KOPT-K1 (cell line): ENCODE data around the gene CFAP54.

ENCODE experiments used
- H3K27ac ChIP-seq: fragments of 200-600 bp; sonication (generic); 2 replicates; pipeline ENCODE4 v1.5.1; 2016; ENCODE audit warnings: antibody characterized with exemption, mild to moderate bottlenecking, low read depth, low read length; ENCODE audit not compliant: poor library complexity, severe bottlenecking
- H3K36me3 ChIP-seq: fragments of 200-600 bp; sonication (generic); 2 replicates; pipeline ENCODE4 v1.5.1; 2017; ENCODE audit warnings: antibody characterized with exemption, mild to moderate bottlenecking, low read length, moderate library complexity; ENCODE audit not compliant: insufficient read depth
- H3K9me3 ChIP-seq: fragments of 200-600 bp; sonication (generic); 2 replicates; pipeline ENCODE4 v1.5.1; 2017; ENCODE audit warnings: antibody characterized with exemption, low read length, mild to moderate bottlenecking; ENCODE audit not compliant: insufficient read depth, poor library complexity, severe bottlenecking

The CFAP54 gene

GRCh38 chr12:96902076-96902475 is 412.7 kb downstream of the CFAP54 start:
- no peaks in the 10 kb centered on the region for H3K36me3 ChIP-seq
- H3K9me3 ChIP-seq: no peaks in the 10 kb centered on the region
- H3K27ac ChIP-seq: no peak overlapping the region

- H3K36me3 ChIP-seq: peaks cover 25% of the 10 kb centered on the region
- H3K27ac ChIP-seq: peak overlapping the region; percentile 88
- no peaks in the 10 kb centered on the region for H3K9me3 ChIP-seq
Measured at GRCh38 chr12:96906498-96906848, 417.1 kb downstream of the CFAP54 start.

- no peaks in the 10 kb centered on the region for H3K9me3 ChIP-seq
Measured at GRCh38 chr12:96906849-96907670, 417.7 kb downstream of the CFAP54 start, which contains the start of gene NEDD1. NEDD1 (plus strand) TSS chr12:96907257; CDS start chr12:96909760, 2,503 bp downstream.

GRCh38 chr12:96907671-96908422 is 418.5 kb downstream of the CFAP54 start:
- Histone ChIP-seq H3K36me3 (peaks cover 32% of the 10 kb centered on the region), H3K27ac (peak overlapping the region; percentile 88), H3K9me3 (no peaks in the 10 kb centered on the region)

More at GRCh38 chr12:96906849-96907670, 417.7 kb downstream of the CFAP54 start, which contains the start of gene NEDD1:
- Histone ChIP-seq H3K27ac (peak within 1 kb of the TSS; percentile 88), H3K36me3 (peaks cover 26% of the 10 kb centered on the region)

- H3K9me3 ChIP-seq: no peaks in the 10 kb centered on the region
- H3K27ac ChIP-seq: peak overlapping the region; percentile 88
- H3K36me3 ChIP-seq: peaks cover 37% of the 10 kb centered on the region
Measured at GRCh38 chr12:96908423-96908675, 419.0 kb downstream of the CFAP54 start.

- H3K27ac ChIP-seq: no peak overlapping the region
- peaks cover 60% of the 10 kb centered on the region for H3K36me3 ChIP-seq
- no peaks in the 10 kb centered on the region for H3K9me3 ChIP-seq
Measured at GRCh38 chr12:96912261-96912660, 422.9 kb downstream of the CFAP54 start.

- Histone ChIP-seq H3K27ac (no peak overlapping the region), H3K9me3 (no peaks in the 10 kb centered on the region), H3K36me3 (peaks cover 60% of the 10 kb centered on the region)
Measured at GRCh38 chr12:96912943-96913342, 423.6 kb downstream of the CFAP54 start.

- H3K27ac ChIP-seq: no peak overlapping the region
- peaks cover 73% of the 10 kb centered on the region for H3K36me3 ChIP-seq
Measured at GRCh38 chr12:96919510-96920210, 430.3 kb downstream of the CFAP54 start.

More at GRCh38 chr12:96919510-96920210, 430.3 kb downstream of the CFAP54 start:
- H3K9me3 ChIP-seq: peaks cover 21% of the 10 kb centered on the region
